Mucosa of descending colon (tissue), 3 donors: ENCODE measurements around the gene NUP98. TPM values are rescaled to one million over a fixed set of nuclear protein-coding genes. Genes with fewer than 3 reads are reported as not detected.

Experiments used
- ATAC-seq: fragments of 200-7000 bp; cut with Tn5 transposase; one replicate; pipeline ENCODE4 v1.9.1; 2020; ENCODE audit warnings: mild to moderate bottlenecking, moderate library complexity
- DNase-seq, 3 donors: peaks; one replicate each; pipeline ENCODE4 v3.0.0-alpha.2; 2020
- H3K36me3 ChIP-seq: fragments of 200-600 bp; one replicate; pipeline ENCODE4 v1.8.0; 2021; ENCODE audit warnings: low read depth, mild to moderate bottlenecking
- H3K4me1 ChIP-seq: fragments of 200-600 bp; one replicate; pipeline ENCODE4 v1.8.0; 2021; ENCODE audit warnings: low read depth, mild to moderate bottlenecking
- H3K4me3 ChIP-seq: fragments of 200-600 bp; one replicate; pipeline ENCODE4 v1.8.0; 2021; ENCODE audit warnings: mild to moderate bottlenecking
- H3K9me3 ChIP-seq: fragments of 200-600 bp; one replicate; pipeline ENCODE4 v1.8.0; 2021; ENCODE audit warnings: mild to moderate bottlenecking
- CTCF ChIP-seq: fragments of 200-600 bp; IDR thresholded peaks from one replicate; pipeline ENCODE4 v1.8.0; 2022; ENCODE audit warnings: antibody characterized with exemption, mild to moderate bottlenecking
- intact Hi-C, 2 donors: fragments of 100-400 bp; cut with DNase I in 1 of 2; cut with micrococcal nuclease in 1 of 2; formaldehyde crosslinking; loops; one replicate each; pipeline versions ENCODE4 v1.11.0 to v1.11.1; 2022; cut with DNase I, micrococcal nuclease
- total RNA-seq, 3 donors: library from RNA; stranded (reverse); fragmentation: NEBNext Ultra II Directional in 2 of 3; extraction: Animal tissue kit (Norgen Biotek cat#: 25700) in 2 of 3; gene quantifications; one replicate each; pipeline versions ENCODE4 v1.2.1 to v1.2.4, GENCODE V29; 2021 to 2023
- donor health status: DM: no; HTN: no; CAD: no; lungs with moderate emphysema.
- donor health status: DM: no; HTN: no; CAD: no.
- donor health status: DM: no; HTN: yes; CAD: no.

Gene NUP98
- total RNA-seq, 3 donors from 2014 or later = 53.7 to 69.7 (median 60.6) TPM

GRCh38 chr11:3666023-3666530 is 131.3 kb downstream of the NUP98 start:
- Histone ChIP-seq H3K4me3 (no peak overlapping the region), H3K9me3 (no peaks in the 10 kb centered on the region), H3K4me1 (no peaks in the 10 kb centered on the region), H3K36me3 (no peaks in the 10 kb centered on the region)
- intact Hi-C loops = no loop called here
- ATAC-seq = no peak
- no peak for DNase-seq
- no peak for TF ChIP-seq CTCF

- Histone ChIP-seq H3K9me3 (no peaks in the 10 kb centered on the region), H3K36me3 (no peaks in the 10 kb centered on the region), H3K4me1 (no peaks in the 10 kb centered on the region), H3K4me3 (no peak overlapping the region)
- ATAC-seq = no peak
- intact Hi-C loops = no loop called here
- DNase-seq = no peak
- TF ChIP-seq CTCF = no peak
These were observed 131.9 kb downstream of the NUP98 start for GRCh38 chr11:3665336-3666022.

GRCh38 chr11:3664032-3664630 is 133.2 kb downstream of the NUP98 start:
- ATAC-seq (no peak), DNase-seq (no peak)
- no peaks in the 10 kb centered on the region for H3K4me1 ChIP-seq
- no peaks in the 10 kb centered on the region for H3K36me3 ChIP-seq
- intact Hi-C loops = no loop called here
- no peak for TF ChIP-seq CTCF
- H3K9me3 ChIP-seq = no peaks in the 10 kb centered on the region
- no peak overlapping the region for H3K4me3 ChIP-seq

GRCh38 chr11:3662856-3663255 is 134.5 kb downstream of the NUP98 start:
- H3K4me3 ChIP-seq = no peak overlapping the region
- H3K4me1 ChIP-seq = no peaks in the 10 kb centered on the region
- no peak for TF ChIP-seq CTCF
- H3K9me3 ChIP-seq = no peaks in the 10 kb centered on the region
- ATAC-seq (no peak), DNase-seq (no peak)
- H3K36me3 ChIP-seq = no peaks in the 10 kb centered on the region
- intact Hi-C loops = no loop called here

- no peak for TF ChIP-seq CTCF
- Histone ChIP-seq H3K36me3 (no peaks in the 10 kb centered on the region), H3K9me3 (no peaks in the 10 kb centered on the region), H3K4me3 (no peak overlapping the region), H3K4me1 (no peaks in the 10 kb centered on the region)
- DNase-seq = no peak
- intact Hi-C loops = no loop called here
- ATAC-seq = no peak
These were observed 136.4 kb downstream of the NUP98 start for GRCh38 chr11:3660960-3661359.
